Gastroesophageal sphincter (tissue), 4 donors: Measurements from ENCODE around the gene PXDN. TPM values are rescaled to one million over a fixed set of nuclear protein-coding genes. Genes with fewer than 3 reads are reported as not detected.

Source experiments
- ATAC-seq: fragments of 150-250 bp; one replicate; pipeline ENCODE4 v1.9.1; 2016; ENCODE audit warnings: mild to moderate bottlenecking, moderate library complexity
- H3K27ac ChIP-seq, 4 donors: fragments of 200-600 bp; sonication (generic) in 3 of 4; 1 replicate in 3 of 4; 2 replicates in 1 of 4; pipeline ENCODE4 v1.5.1; 2016 to 2019
- H3K27me3 ChIP-seq: fragments of 200-600 bp; sonication (generic); one replicate; pipeline ENCODE4 v1.5.1; 2019
- H3K36me3 ChIP-seq, 2 donors: fragments of 200-600 bp; sonication (generic); one replicate each; pipeline ENCODE4 v1.5.1; 2019; ENCODE audit warnings: control low read depth in 1 of 2
- H3K4me1 ChIP-seq, 3 donors: fragments of 200-600 bp; sonication (generic); 1 replicate in 2 of 3; 2 replicates in 1 of 3; pipeline ENCODE4 v1.5.1; 2016 to 2019; ENCODE audit warnings: control low read depth in 2 of 3
- H3K4me3 ChIP-seq, 2 donors: fragments of 200-600 bp; sonication (generic); one replicate each; pipeline ENCODE4 v1.5.1; 2019; ENCODE audit warnings: mild to moderate bottlenecking in 1 of 2, moderate library complexity in 1 of 2
- H3K9me3 ChIP-seq, 3 donors: fragments of 200-600 bp; sonication (generic); one replicate each; pipeline ENCODE4 v1.5.1; 2017 to 2019; ENCODE audit warnings: control low read depth in 2 of 3
- CTCF ChIP-seq, 4 experiments: fragments of 200-600 bp in 2 of 4; fragments of 450-650 bp in 2 of 4; sonication (generic) in 1 of 4; IDR thresholded peaks; one replicate each; pipeline ENCODE4 v1.5.1; 2017 to 2019; ENCODE audit warnings: antibody characterized with exemption in 4 of 4, mild to moderate bottlenecking in 2 of 4, moderate library complexity in 2 of 4
- EP300 ChIP-seq: sonication (generic); formaldehyde crosslinking; IDR thresholded peaks from one replicate; pipeline ENCODE4 v1.6.1; 2017; ENCODE audit warnings: antibody characterized with exemption, mild to moderate bottlenecking
- POLR2A ChIP-seq, 2 donors: fragments of 450-650 bp; IDR thresholded peaks; one replicate each; pipeline ENCODE4 v1.6.1; 2017; ENCODE audit warnings: antibody characterized with exemption in 2 of 2, mild to moderate bottlenecking in 2 of 2, moderate library complexity in 1 of 2
- POLR2AphosphoS5 ChIP-seq: sonication (generic); formaldehyde crosslinking; IDR thresholded peaks from one replicate; pipeline ENCODE4 v1.6.1; 2017; ENCODE audit warnings: antibody characterized with exemption
- WGBS, 2 donors: methylation state at CpG; one replicate each; pipeline ENCODE4 v1.1.5; 2018; ENCODE audit warnings: low coverage in 1 of 2; 5-methylcytosine and 5-hydroxymethylcytosine counted together
- total RNA-seq, 4 donors: library from RNA; depleted of rRNA; stranded (reverse); fragments of >200 nt; gene quantifications; one replicate each; pipeline ENCODE4 v1.1.0, GENCODE V29; 2016

Gene PXDN
- total RNA-seq, 4 donors from 2014 or later: 19.9 to 95.9 (median 60.9) TPM

DNA sequence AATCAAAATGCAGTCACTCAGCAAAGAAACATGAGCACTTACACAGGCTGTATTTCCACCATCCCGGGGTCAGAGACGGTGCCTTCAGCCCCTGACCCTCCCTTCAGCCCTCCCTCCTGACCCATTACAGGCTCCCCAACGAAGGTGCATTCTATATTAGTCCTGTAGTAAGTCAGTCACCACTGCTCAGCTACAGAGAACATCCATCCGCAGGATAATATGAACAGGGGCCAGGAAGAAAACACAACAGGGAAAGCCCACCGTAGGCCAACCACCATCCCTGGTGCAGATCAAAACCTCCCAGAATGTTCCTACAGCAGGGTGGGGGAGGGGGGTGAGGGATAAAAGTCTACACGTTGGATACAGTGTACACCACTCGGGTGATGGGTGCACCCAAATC lies 15.1 kb downstream of the PXDN start:
- Histone ChIP-seq H3K27me3 (no peaks in the 10 kb centered on the region), H3K36me3 (no peaks in the 10 kb centered on the region), H3K4me3 (no peak overlapping the region), H3K27ac (peak overlapping the region in 3 of 4 donors; percentile 81 to 86 (median 84)), H3K4me1 (peaks cover 13 to 48% (median 27%) of the 10 kb centered on the region in 3 donors), H3K9me3 (no peaks in the 10 kb centered on the region)
- no peak for ATAC-seq
- 40 to 64% methylated on average over 5 to 6 of the region's 7 CpGs for WGBS, 2 donors
- TF ChIP-seq POLR2AphosphoS5 (no peak), POLR2A (IDR thresholded peaks at IDR 0.05) (no peak), EP300 (no peak), CTCF (IDR thresholded peaks at IDR 0.05) (no peak)

DNA sequence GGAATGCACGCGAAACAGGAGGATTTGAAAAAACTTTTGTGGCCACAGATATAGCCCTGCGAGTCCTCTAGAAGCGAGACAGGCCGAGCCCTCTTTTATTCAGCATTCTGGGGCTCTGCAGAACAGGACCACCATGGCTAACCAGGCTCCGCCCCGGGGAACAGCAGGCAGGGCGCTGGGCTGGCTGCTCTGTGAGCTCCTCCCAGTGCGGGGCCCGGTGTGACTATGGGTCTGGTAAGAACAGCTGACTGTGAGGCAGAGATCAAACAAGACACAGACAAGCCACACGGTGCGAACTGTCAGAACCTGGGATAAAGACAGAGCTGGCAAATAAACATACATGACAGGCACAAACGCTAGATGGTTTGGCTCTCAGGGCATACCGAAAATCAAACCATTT lies 15.5 kb downstream of the PXDN start:
- Histone ChIP-seq H3K27ac (peak overlapping the region in 3 of 4 donors; percentile 81 to 86 (median 84)), H3K27me3 (no peaks in the 10 kb centered on the region), H3K4me1 (peaks cover 13 to 48% (median 27%) of the 10 kb centered on the region in 3 donors), H3K4me3 (no peak overlapping the region), H3K36me3 (no peaks in the 10 kb centered on the region), H3K9me3 (no peaks in the 10 kb centered on the region)
- peak; percentile 22 for ATAC-seq
- no peak for TF ChIP-seq POLR2AphosphoS5
- TF ChIP-seq EP300: no peak
- no peak for TF ChIP-seq CTCF (IDR thresholded peaks at IDR 0.05)
- no peak for TF ChIP-seq POLR2A (IDR thresholded peaks at IDR 0.05)
- WGBS, 2 donors: 77 to 79% methylated on average over 4 to 7 of the region's 14 CpGs

DNA sequence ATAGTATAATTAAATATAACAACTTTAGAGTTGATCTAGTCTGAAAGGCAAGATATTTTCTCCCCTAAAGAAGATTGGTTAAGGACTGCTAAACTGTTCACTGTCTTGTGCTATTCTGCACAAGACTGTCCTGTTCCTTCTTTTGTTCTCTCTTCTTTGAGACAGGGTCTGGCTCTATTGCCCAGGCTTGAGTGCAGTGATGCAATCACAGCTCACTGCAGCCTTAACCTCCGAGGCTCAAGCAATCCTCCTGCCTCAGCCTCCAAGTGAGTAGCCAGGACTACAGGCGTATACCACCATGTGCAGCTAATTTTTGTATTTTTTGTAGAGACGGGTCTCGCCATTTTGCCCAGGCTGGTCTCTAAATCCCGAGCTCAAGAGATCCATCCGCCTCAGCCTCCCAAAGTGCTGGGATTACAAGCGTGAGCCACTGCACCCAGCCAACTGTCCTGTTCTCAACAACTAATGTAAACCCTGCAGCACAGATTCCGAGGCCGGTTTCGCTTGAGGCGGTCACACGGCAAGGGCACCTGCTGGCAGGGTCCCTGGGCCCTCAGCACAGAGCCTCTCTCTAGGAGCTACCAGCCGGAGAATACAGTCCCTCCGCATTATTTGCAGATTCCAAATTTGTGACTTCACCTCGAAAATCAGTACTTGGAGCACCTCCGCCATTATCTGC lies 16.4 kb downstream of the PXDN start:
- WGBS, 2 donors: 93 to 94% methylated on average over 9 to 10 of the region's 16 CpGs
- Histone ChIP-seq H3K4me1 (peaks cover 13 to 48% (median 27%) of the 10 kb centered on the region in 3 donors), H3K9me3 (no peaks in the 10 kb centered on the region), H3K27me3 (no peaks in the 10 kb centered on the region), H3K36me3 (no peaks in the 10 kb centered on the region), H3K27ac (peak overlapping the region in 2 of 4 donors; percentile 81 to 84), H3K4me3 (no peak overlapping the region)
- TF ChIP-seq EP300: no peak
- TF ChIP-seq POLR2A (IDR thresholded peaks at IDR 0.05): no peak
- no peak for TF ChIP-seq CTCF (IDR thresholded peaks at IDR 0.05)
- no peak for TF ChIP-seq POLR2AphosphoS5
- ATAC-seq: no peak

- no peak for ATAC-seq
Measured at GRCh38 chr2:1727101-1727771, 17.1 kb downstream of the PXDN start.

More at GRCh38 chr2:1727101-1727771, 17.1 kb downstream of the PXDN start:
- H3K4me1 ChIP-seq: peaks cover 13 to 49% (median 31%) of the 10 kb centered on the region in 3 donors
- no peak overlapping the region for H3K27ac ChIP-seq
- H3K27me3 ChIP-seq: no peaks in the 10 kb centered on the region
- TF ChIP-seq CTCF (IDR thresholded peaks at IDR 0.05) (no peak), POLR2A (IDR thresholded peaks at IDR 0.05) (no peak), EP300 (no peak), POLR2AphosphoS5 (no peak)
- no peak overlapping the region for H3K4me3 ChIP-seq
- WGBS, 2 donors: 77 to 90% methylated on average over 8 to 12 of the region's 22 CpGs
- H3K9me3 ChIP-seq: no peaks in the 10 kb centered on the region
- no peaks in the 10 kb centered on the region for H3K36me3 ChIP-seq
